ENCODE results near the gene ANKRD13D.

Gene ANKRD13D

DNA sequence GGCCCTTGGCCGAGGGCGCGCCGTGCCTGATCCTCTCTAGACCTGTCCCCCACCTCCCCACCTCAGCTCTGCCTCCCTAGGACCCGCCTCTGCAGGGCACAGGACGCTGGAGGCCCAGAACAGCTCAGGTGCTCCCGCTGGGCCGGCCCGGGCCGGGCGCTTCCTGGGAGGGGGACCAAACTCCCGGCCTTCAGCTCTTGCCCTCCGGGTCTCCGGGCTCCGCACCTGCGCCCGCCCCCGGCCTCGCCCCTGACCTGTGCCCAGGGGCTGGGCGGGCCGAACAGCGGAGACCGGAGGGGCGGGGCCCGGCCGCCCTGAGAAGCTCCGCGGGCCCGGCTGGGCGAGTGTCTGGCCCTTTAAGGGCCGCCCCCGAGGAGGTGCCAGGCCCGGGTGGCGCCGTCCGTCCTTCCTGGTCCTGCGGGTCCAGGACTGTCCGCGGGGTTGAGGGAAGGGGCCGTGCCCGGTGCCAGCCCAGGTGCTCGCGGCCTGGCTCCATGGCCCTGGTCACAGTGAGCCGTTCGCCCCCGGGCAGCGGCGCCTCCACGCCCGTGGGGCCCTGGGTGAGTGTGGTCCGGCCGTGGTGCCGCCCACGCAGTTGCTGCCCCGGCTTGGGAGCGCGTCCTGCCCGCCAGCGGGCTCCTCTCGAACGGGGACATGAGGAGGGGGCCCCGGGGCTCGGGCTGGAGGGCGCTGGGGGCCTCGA, 14.2 kb downstream of the ANKRD13D start, which contains the start of gene SSH3:
Gene SSH3 (plus strand): TSS at position 399 of the 703 bp plus-strand sequence. CDS start 96 bp downstream, at position 495.
- DNase-seq: peak; percentile 66 to 90 (median 81)

GRCh38 chr11:67303835-67304411, 14.8 kb downstream of the ANKRD13D start:
- DNase-seq: peak in 3 of 4 experiments; percentile 29 to 50 (median 36)

- DNase-seq: peak in 1 of 4 experiments; percentile 1
Measured at GRCh38 chr11:67304511-67305113, 15.5 kb downstream of the ANKRD13D start.

- DNase-seq: peak in 1 of 4 experiments; percentile 2
Measured at GRCh38 chr11:67306769-67307544, 17.9 kb downstream of the ANKRD13D start.

DNA sequence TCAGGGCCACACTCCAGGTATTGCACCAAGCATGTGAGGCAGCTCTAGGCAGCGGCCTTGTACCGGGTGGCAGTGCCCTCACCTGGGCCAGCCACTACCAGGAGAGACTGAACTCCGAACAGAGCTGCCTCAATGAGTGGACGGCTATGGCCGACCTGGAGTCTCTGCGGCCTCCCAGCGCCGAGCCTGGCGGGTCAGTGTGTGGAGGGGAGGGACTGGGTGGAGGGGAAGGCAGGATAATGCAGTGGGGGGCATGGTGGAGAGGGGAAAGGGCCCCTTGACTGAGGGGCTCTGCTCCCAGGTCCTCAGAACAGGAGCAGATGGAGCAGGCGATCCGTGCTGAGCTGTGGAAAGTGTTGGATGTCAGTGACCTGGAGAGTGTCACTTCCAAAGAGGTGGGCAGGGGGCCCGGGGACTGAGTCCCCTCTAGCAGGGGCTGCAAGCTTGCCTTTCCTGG, 18.5 kb downstream of the ANKRD13D start:
- peak in 1 of 4 experiments; percentile 1 for DNase-seq

GRCh38 chr11:67308031-67308866, 19.1 kb downstream of the ANKRD13D start:
- peak in 1 of 4 experiments; percentile 2 for DNase-seq

- DNase-seq: no peak
Measured at GRCh38 chr11:67309166-67309565, 20.1 kb downstream of the ANKRD13D start.

- no peak for DNase-seq
Measured at GRCh38 chr11:67309661-67310061, 20.6 kb downstream of the ANKRD13D start.

- no peak for DNase-seq
Measured at GRCh38 chr11:67310246-67311050, 21.3 kb downstream of the ANKRD13D start.

DNA sequence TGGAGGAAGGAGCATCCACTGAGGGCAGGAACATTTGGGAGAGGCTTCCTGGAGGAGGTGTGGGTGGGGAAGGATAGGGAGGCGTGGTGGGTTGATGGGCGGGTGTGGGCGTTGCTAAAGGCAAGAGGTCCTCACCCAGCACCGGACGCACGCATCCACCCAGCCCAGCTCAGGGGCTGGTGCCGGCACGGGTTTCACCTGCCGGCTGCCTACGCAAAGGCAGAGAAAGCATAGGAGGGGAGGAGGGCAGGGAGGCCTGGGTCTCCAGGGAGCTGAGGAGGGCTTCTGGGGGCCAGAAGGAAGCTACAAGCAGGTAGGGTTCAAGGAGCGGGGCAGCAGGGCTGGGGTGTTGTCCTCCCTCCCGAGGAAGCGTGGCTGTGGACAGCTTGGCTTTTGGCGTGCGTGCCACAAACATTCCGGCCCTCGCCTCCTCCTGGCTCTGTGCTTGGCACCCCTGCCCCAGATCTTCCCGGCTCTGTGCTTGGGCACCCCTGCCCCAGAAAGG, 22.0 kb downstream of the ANKRD13D start:
- no peak for DNase-seq

GRCh38 chr11:67311556-67312082, 22.5 kb downstream of the ANKRD13D start:
- DNase-seq: no peak

- peak; percentile 40 to 66 (median 61) for DNase-seq
Measured at GRCh38 chr11:67312187-67313021, 23.3 kb downstream of the ANKRD13D start.

GRCh38 chr11:67313125-67313890, 24.2 kb downstream of the ANKRD13D start:
- DNase-seq: no peak

DNA sequence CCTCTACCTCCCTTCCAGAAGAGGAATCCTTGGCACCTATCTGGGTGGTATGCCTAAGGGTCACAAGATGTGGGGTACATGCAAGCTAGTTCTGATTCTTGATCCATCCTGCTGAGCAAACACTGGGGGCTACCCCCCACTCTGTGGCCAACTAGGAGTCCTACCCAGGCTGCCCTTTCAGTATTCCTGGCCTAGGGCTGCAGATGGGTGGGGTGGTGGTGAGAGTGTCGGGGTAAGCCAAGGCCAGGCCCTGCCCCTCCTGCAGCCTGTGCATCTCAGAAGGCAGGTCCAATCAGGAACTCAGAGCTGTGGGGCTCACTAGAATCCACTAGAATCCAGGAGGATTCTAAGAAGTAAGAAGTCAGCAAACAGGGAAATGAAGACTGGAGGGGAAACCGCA, 25.1 kb downstream of the ANKRD13D start:
- DNase-seq: no peak

- no peak for DNase-seq
Measured at GRCh38 chr11:67315325-67315909, 26.3 kb downstream of the ANKRD13D start.

GRCh38 chr11:67316882-67317204, 27.7 kb downstream of the ANKRD13D start:
- DNase-seq: no peak

DNA sequence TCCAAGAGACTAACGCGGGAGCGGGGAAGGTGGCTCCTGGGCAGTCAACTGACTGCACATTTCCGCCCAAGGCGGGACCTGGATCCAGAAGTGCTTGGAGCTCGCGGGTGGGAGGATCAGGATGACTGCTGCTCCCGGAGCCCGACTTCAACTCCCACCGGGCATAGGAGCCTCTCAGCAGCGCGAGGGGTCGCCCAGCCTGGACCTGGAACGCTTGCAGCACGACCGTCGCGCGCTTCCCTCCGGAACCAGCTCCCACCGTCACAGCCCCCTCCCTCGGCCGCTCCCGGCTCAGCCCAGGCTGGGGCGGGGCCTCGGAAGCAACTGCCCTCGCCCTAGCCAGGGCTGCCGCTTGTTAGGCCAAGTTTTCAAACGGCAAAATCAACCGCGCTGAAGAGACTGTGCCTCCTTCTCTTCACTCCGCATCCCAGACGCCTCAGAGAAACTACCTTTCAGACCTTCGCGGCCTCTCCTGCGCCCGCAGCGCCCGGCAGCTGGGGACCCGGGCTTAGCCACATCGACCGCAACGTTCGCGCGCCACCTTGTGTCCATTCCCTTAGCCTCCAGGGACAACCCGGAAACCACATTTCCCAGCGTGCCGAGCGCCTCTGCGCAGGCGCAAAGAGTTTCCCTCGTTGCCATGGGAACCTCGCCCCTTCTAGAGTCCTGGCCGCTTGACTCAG, 28.2 kb downstream of the ANKRD13D start:
- peak; percentile 97 to 99 (median 98) for DNase-seq

Measured in suppressor macrophage (primary cell).